ENCODE data around the gene RAB36. TPM values are rescaled to one million over a fixed set of nuclear protein-coding genes. Genes with fewer than 3 reads are reported as not detected.

The RAB36 gene
- total RNA-seq, 4 donors from 2014 or later: 0.38 to 1.0 (median 0.57) TPM

DNA sequence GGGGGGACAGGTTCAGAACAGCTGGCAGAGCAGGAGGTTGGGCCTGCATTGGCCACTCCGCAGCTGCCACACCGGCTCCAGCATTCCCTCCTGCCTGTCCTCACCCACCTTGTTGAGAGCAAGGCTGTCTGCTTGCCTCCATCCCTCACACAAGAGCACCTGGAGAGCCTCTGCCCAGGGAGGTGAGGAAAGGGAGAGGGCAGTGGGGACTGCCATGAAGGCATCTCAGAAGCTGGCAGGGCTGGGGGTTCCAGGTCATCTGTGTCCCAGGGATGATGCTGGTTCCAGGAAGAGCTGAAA lies 30.6 kb upstream of the RAB36 start:
- TF ChIP-seq, protein P1, sequence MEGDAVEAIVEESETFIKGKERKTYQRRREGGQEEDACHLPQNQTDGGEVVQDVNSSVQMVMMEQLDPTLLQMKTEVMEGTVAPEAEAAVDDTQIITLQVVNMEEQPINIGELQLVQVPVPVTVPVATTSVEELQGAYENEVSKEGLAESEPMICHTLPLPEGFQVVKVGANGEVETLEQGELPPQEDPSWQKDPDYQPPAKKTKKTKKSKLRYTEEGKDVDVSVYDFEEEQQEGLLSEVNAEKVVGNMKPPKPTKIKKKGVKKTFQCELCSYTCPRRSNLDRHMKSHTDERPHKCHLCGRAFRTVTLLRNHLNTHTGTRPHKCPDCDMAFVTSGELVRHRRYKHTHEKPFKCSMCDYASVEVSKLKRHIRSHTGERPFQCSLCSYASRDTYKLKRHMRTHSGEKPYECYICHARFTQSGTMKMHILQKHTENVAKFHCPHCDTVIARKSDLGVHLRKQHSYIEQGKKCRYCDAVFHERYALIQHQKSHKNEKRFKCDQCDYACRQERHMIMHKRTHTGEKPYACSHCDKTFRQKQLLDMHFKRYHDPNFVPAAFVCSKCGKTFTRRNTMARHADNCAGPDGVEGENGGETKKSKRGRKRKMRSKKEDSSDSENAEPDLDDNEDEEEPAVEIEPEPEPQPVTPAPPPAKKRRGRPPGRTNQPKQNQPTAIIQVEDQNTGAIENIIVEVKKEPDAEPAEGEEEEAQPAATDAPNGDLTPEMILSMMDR (IDR thresholded peaks at IDR 0.05; ENCODE audit: low read depth): no peak

DNA sequence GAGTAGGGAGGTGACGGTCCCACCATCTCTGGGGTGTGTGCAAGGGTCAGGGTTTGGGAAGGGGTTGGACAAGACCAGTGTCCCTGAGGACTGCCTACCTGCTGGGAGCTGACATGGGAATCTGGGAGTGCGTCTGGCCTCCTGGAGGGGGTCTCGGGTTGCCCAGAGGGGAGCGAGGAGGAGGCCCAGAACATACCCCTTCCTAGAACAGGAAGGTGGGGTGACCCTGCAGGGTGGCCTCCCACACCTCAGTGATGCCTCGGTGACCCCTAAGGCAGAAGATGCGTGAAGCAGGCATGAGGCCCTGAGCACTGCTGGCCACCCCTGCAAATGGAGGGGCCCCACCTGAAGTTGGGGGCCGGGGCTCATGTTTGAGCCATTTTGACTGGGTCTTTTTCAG lies 29.9 kb upstream of the RAB36 start:
- TF ChIP-seq, protein P1 (IDR thresholded peaks at IDR 0.05; ENCODE audit: low read depth): no peak

DNA sequence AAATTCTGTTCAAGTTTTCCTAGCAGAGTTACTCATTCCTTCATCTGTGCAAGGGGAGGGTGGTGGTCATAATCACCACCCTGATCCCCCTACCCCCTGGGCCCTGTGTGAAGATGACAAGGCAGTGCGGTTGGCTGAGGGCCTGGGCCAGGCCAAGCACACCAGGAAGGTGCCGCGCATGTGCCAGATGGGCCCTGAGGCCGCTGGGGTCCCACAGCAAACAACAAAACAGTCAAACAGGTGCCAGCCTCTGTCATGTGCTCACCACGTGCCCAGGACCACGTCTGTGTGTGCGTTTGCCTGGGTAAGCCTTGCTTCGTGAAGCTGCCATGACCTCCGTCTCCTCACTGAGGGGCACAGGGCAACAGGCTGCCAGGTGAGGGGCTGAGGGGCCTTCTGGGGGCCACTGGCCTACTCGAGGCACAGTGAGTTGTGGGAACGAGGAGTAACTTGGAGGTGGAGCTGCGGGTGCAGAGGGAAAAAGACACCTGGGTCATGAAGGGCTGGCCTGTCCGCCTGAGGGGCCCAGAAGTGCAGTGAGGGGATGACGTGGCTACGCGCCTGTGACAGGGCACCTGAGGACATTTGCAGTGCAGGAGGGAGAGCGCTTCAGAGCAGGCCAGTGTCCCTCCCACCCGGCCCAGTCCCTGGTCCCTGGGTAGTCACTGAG lies 29.3 kb upstream of the RAB36 start:
- TF ChIP-seq, protein P1 (IDR thresholded peaks at IDR 0.05; ENCODE audit: low read depth): no peak

DNA sequence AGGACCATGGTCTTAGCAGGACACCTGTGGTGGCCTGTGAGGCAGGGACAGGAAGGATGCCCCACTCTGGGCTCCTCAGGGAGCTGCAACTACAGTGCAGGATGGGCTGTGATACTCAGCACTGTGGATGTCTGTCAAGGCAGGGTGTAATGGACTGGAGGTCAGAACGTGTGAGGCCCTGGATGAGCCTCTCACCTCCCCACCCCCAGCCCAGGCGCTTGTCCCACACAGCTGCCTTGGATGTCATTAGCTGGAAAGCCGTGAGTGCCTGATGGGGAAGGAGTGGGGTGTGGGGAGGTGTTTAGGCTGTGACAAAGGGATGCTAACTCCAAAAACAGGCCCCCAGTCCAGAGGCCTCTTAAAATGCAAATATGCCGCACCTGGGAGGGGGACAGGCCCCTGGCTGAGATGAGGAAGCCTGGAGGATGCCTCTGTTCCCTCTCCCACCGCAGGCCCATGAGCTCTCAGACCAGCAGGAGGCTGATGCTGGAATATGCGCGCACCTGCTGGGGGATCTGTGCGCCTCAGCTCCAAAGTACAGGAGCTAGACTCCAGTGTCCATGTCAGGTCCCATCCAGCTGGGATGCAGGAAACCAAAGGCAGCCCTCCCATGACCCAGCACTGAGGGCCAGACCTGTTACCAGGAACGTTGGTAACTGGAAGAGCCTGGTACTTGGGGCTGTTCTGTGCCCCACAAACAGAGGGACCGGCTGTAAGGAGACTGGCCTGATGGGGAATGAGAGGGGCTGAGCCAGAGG lies 28.6 kb upstream of the RAB36 start:
- TF ChIP-seq, protein P1 (IDR thresholded peaks at IDR 0.05; ENCODE audit: low read depth): no peak

DNA sequence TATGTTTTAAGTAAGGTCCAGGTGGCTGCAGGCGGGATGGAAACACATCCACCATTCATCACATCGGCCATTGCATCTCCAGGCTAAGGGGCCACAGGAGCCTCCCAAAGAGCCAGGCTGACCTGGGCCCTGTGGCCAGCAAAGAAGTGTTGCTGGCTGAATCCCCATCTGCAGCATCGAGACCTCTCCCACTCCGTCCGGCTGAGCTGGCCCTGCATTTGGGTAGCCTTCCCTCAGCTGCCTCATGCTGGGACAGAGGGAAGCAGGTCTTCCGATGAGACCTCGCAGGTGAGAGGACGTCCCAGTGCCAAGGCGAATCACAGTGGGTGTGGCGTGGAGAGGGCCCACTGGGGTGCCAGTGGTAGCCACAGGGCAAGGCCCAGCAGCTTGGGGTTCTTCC lies 28.0 kb upstream of the RAB36 start:
- TF ChIP-seq, protein P1 (IDR thresholded peaks at IDR 0.05; ENCODE audit: low read depth): no peak

DNA sequence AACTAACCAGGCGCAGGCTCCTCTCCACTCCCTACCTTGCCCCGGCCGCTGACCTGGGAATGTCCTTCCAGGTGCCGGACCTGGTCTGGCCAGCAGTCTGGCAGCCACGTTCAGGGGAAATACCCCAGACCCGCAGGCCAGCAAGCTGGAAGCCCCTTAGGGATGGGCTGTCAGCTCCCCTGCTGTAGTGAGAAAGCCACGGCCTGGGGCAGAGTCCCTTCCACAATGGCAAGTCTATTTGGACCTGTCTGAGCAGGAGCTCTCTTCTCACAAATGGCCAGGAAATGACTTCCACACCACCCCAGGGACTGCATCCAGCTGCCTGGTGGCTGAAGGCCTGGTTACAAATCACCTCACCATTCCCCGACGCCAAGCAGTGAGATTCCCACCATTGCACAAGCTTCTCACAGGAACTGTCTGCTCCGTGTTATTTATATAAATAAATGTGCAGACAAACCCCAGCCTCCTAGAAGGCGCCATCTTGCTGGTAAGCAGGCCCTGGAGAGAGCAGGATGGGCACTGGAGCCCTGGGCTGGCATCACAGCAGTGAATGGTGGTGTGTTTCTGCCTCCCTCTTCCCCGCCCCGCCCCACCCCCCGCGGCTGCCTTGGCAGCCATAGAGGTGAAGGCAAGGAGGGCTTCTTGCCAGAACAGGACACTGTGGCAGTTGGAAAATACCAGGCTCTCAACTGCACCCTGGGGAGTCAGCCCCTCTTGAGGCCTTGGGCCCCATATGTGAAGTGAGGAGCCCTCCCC lies 27.2 kb upstream of the RAB36 start:
- TF ChIP-seq, protein P1 (IDR thresholded peaks at IDR 0.05; ENCODE audit: low read depth): no peak

Data from subcutaneous adipose tissue (tissue), 4 donors.